Upper lobe of left lung (tissue), 4 donors: ENCODE measurements around the gene RHBDF1.
A peak's percentile ranks its signal among the peaks of the same experiment; 100 is the strongest.

ENCODE experiments used
- CTCF ChIP-seq, 6 experiments: fragments of 450-650 bp in 4 of 6; fragments of 200-600 bp in 2 of 6; sonication (generic) in 2 of 6; IDR thresholded peaks; one replicate each; pipeline ENCODE4 v1.5.1; 2016 to 2019; ENCODE audit warnings: antibody characterized with exemption in 6 of 6
- POLR2A ChIP-seq, 4 donors: fragments of 450-650 bp; IDR thresholded peaks; one replicate each; pipeline ENCODE4 v1.5.1; 2016 to 2017; ENCODE audit warnings: antibody characterized with exemption in 4 of 4, mild to moderate bottlenecking in 2 of 4
- POLR2AphosphoS5 ChIP-seq, 2 donors: sonication (generic); formaldehyde crosslinking; IDR thresholded peaks; one replicate each; pipeline ENCODE4 v1.5.1; 2017; ENCODE audit warnings: antibody characterized with exemption in 2 of 2

GRCh38 chr16:83781-84615 is 11.6 kb upstream of the RHBDF1 start:
- TF ChIP-seq CTCF (IDR thresholded peaks at IDR 0.05) (peak in 1 of 6 experiments; percentile 9), POLR2AphosphoS5 (IDR thresholded peaks at IDR 0.05) (no peak), POLR2A (IDR thresholded peaks at IDR 0.05) (no peak)
